ENCODE measurements around the gene TBPL2. TPM values are rescaled to one million over a fixed set of nuclear protein-coding genes. Genes with fewer than 3 reads are reported as not detected.

Gene TBPL2
- total RNA-seq, result not detected in 2 replicates

GRCh38 chr14:55440385-55440784, at the start of gene TBPL2:
Gene TBPL2 (minus strand): TSS chr14:55440616. CDS start chr14:55440449, 167 bp downstream.

GRCh38 chr14:55411426-55412389, 28.7 kb downstream of the TBPL2 start, which contains the start of gene ATG14:
Gene ATG14 (minus strand): TSS chr14:55411830. CDS start chr14:55411822, 8 bp downstream.

Other genes starting within 250 kb of the TBPL2 start
- 11.9 and 44.8 TPM in 2 replicates for gene DLGAP5, start 249.0 kb downstream of the TBPL2 start, total RNA-seq
- 9.8 and 17.1 TPM in 2 replicates for gene FBXO34, start 169.2 kb downstream of the TBPL2 start, total RNA-seq
- gene ATG14, start 28.8 kb downstream of the TBPL2 start, total RNA-seq, result 3.3 and 3.7 TPM in 2 replicates
- gene KTN1, start 139.6 kb upstream of the TBPL2 start, total RNA-seq, result 109 and 116 TPM in 2 replicates